ENCODE results near the gene UBE2E2.

- TF ChIP-seq CTCF (IDR thresholded peaks at IDR 0.05 in 4 of 5, conservative IDR thresholded peaks at IDR 0.05 in 1 of 5): no peak
- TF ChIP-seq POLR2A (IDR thresholded peaks at IDR 0.05): no peak
Measured at GRCh38 chr3:23193831-23194230, 9.3 kb upstream of the UBE2E2 start.

All from gastrocnemius medialis (tissue), 4 donors.